H9 (cell line): ENCODE results near the gene ACBD6. TPM values are rescaled to one million over a fixed set of nuclear protein-coding genes. Genes with fewer than 3 reads are reported as not detected.

Experiments used
- DNase-seq: peaks from one replicate; pipeline ENCODE4 v3.0.0-alpha.2; 2017
- H2AFZ ChIP-seq: one replicate; pipeline ENCODE4 v1.6.1; 2013; ENCODE audit warnings: mild to moderate bottlenecking, low read length, control low read depth, moderate library complexity
- H2AK5ac ChIP-seq: 2 replicates; pipeline ENCODE4 v1.6.1; 2013; ENCODE audit warnings: low read length, control low read depth, mixed read lengths; ENCODE audit not compliant: insufficient read length
- H2BK120ac ChIP-seq: one replicate; pipeline ENCODE4 v1.6.1; 2013; ENCODE audit warnings: low read depth, mild to moderate bottlenecking, low read length, control low read depth, inconsistent platforms; ENCODE audit not compliant: poor library complexity, severe bottlenecking
- H2BK12ac ChIP-seq: 2 replicates; pipeline ENCODE4 v1.6.1; 2013; ENCODE audit warnings: low read length, control low read depth, mixed read lengths, low read depth; ENCODE audit not compliant: insufficient read length
- H2BK15ac ChIP-seq: 2 replicates; pipeline ENCODE4 v1.6.1; 2013; ENCODE audit warnings: low read depth, low read length, control low read depth
- H2BK20ac ChIP-seq: one replicate; pipeline ENCODE4 v1.6.1; 2013; ENCODE audit warnings: low read depth, mild to moderate bottlenecking, low read length, control low read depth, inconsistent platforms; ENCODE audit not compliant: poor library complexity, severe bottlenecking
- H2BK5ac ChIP-seq: 2 replicates; pipeline ENCODE4 v1.6.1; 2013; ENCODE audit warnings: low read length, control low read depth, mixed read lengths; ENCODE audit not compliant: insufficient read length
- H3K14ac ChIP-seq: 2 replicates; pipeline ENCODE4 v1.6.1; 2013; ENCODE audit warnings: low read length, control low read depth; ENCODE audit not compliant: insufficient read depth
- H3K18ac ChIP-seq: 2 replicates; pipeline ENCODE4 v1.6.1; 2013; ENCODE audit warnings: low read depth, mild to moderate bottlenecking, mixed read lengths, low read length, control low read depth; ENCODE audit not compliant: insufficient read length
- H3K23ac ChIP-seq: 2 replicates; pipeline ENCODE4 v1.6.1; 2013; ENCODE audit warnings: low read length, control low read depth, mixed read lengths, low read depth; ENCODE audit not compliant: insufficient read length
- H3K23me2 ChIP-seq: 2 replicates; pipeline ENCODE4 v1.6.1; 2013; ENCODE audit warnings: low read depth, mild to moderate bottlenecking, mixed read lengths, low read length, control low read depth; ENCODE audit not compliant: insufficient read length, poor library complexity, severe bottlenecking
- H3K27ac ChIP-seq: 2 replicates; pipeline ENCODE4 v1.5.1; 2013; ENCODE audit warnings: low read length, control low read depth, mixed read lengths, low read depth; ENCODE audit not compliant: insufficient read length
- H3K27me3 ChIP-seq: 2 replicates; pipeline ENCODE4 v1.6.1; 2013; ENCODE audit warnings: low read length, control low read depth, inconsistent platforms; ENCODE audit not compliant: insufficient read depth
- H3K4ac ChIP-seq: 2 replicates; pipeline ENCODE4 v1.6.1; 2013; ENCODE audit warnings: low read depth, mild to moderate bottlenecking, control low read depth, inconsistent platforms, low read length, moderate library complexity
- H3K4me1 ChIP-seq: 2 replicates; pipeline ENCODE4 v1.6.1; 2013; ENCODE audit warnings: low read length, control low read depth, inconsistent platforms; ENCODE audit not compliant: insufficient read depth
- H3K4me2 ChIP-seq: 2 replicates; pipeline ENCODE4 v1.6.1; 2013; ENCODE audit warnings: low read length, control low read depth, mixed read lengths; ENCODE audit not compliant: insufficient read length, insufficient read depth
- H3K56ac ChIP-seq: 2 replicates; pipeline ENCODE4 v1.6.1; 2013; ENCODE audit warnings: low read depth, mild to moderate bottlenecking, mixed read lengths, low read length, control low read depth; ENCODE audit not compliant: insufficient read length
- H3K79me1 ChIP-seq: 2 replicates; pipeline ENCODE4 v1.6.1; 2013; ENCODE audit warnings: low read depth, mild to moderate bottlenecking, moderate library complexity, low read length, control low read depth, inconsistent platforms; ENCODE audit not compliant: insufficient read depth, poor library complexity, severe bottlenecking
- H3K79me2 ChIP-seq: 2 replicates; pipeline ENCODE4 v1.6.1; 2013; ENCODE audit warnings: low read length, control low read depth, inconsistent platforms; ENCODE audit not compliant: insufficient read depth
- H3K9ac ChIP-seq: 2 replicates; pipeline ENCODE4 v1.6.1; 2013; ENCODE audit warnings: low read length, control low read depth, mixed read lengths; ENCODE audit not compliant: insufficient read length; ENCODE audit errors: extremely low read depth
- H3K9me3 ChIP-seq: one replicate; pipeline ENCODE4 v1.6.1; 2013; ENCODE audit warnings: low read depth, low read length, inconsistent platforms; ENCODE audit not compliant: control insufficient read depth
- H3T11ph ChIP-seq: one replicate; pipeline ENCODE4 v1.6.1; 2013; ENCODE audit warnings: mild to moderate bottlenecking, low read length, control low read depth, inconsistent platforms
- H4K20me1 ChIP-seq: one replicate; pipeline ENCODE4 v1.6.1; 2013; ENCODE audit not compliant: control insufficient read depth, insufficient read length, insufficient read depth
- H4K5ac ChIP-seq: 2 replicates; pipeline ENCODE4 v1.6.1; 2013; ENCODE audit warnings: low read depth, mild to moderate bottlenecking, mixed read lengths, low read length, control low read depth; ENCODE audit not compliant: insufficient read length
- H4K8ac ChIP-seq: replicated peaks from 2 replicates; pipeline ENCODE4 v1.6.1; 2013; ENCODE audit warnings: low read length, control low read depth, mixed read lengths, low read depth; ENCODE audit not compliant: insufficient read length
- H4K91ac ChIP-seq: 2 replicates; pipeline ENCODE4 v1.6.1; 2013; ENCODE audit warnings: low read depth, mild to moderate bottlenecking, moderate library complexity, mixed read lengths, low read length, control low read depth; ENCODE audit not compliant: insufficient read length
- H3K27ac Mint-ChIP-seq, 3 experiments: 2 replicates in 2 of 3; 3 replicates in 1 of 3; pipeline ENCODE4 v1.8.0; 2020 to 2021; ENCODE audit warnings: mixed read lengths in 3 of 3, mild to moderate bottlenecking in 1 of 3, moderate library complexity in 1 of 3
- H3K27me3 Mint-ChIP-seq: 2 replicates; pipeline ENCODE4 v1.8.0; 2021; ENCODE audit warnings: low read depth, mild to moderate bottlenecking, moderate library complexity, mixed read lengths
- H3K36me3 Mint-ChIP-seq, 3 experiments: 2 replicates in 2 of 3; 3 replicates in 1 of 3; pipeline ENCODE4 v1.8.0; 2020 to 2021; ENCODE audit warnings: low read depth in 3 of 3, mixed read lengths in 3 of 3; ENCODE audit not compliant: insufficient read depth in 1 of 3
- H3K4me1 Mint-ChIP-seq, 2 experiments: 2 replicates each; pipeline ENCODE4 v1.8.0; 2020; ENCODE audit warnings: mixed read lengths in 2 of 2
- H3K4me3 Mint-ChIP-seq, 2 experiments: 2 replicates in 1 of 2; 3 replicates in 1 of 2; pipeline ENCODE4 v1.8.0; 2020 to 2021; ENCODE audit warnings: mild to moderate bottlenecking in 2 of 2, mixed read lengths in 2 of 2, moderate library complexity in 1 of 2
- H3K9me3 Mint-ChIP-seq, 2 experiments: 2 replicates in 1 of 2; 3 replicates in 1 of 2; pipeline ENCODE4 v1.8.0; 2020; ENCODE audit warnings: mild to moderate bottlenecking in 2 of 2, mixed read lengths in 2 of 2, moderate library complexity in 1 of 2
- WGBS: extraction: QIAGEN DNeasy Blood & Tissue Kit; methylation state at CpG from one replicate; pipeline ENCODE4 v1.1.7; 2013; ENCODE audit warnings: missing lambda C conversion rate, low lambda C conversion rate, mixed read lengths; ENCODE audit not compliant: insufficient read length; ENCODE audit errors: extremely low coverage; 5-methylcytosine and 5-hydroxymethylcytosine counted together
- total RNA-seq: library from RNA; stranded (reverse); gene quantifications from 2 replicates; pipeline ENCODE4 v1.2.1, GENCODE V29; 2021
- TF ChIP-seq, protein P1 (sequence below): fragments of 200-600 bp; sonication (generic); conservative IDR thresholded peaks from 3 replicates; pipeline ENCODE4 v1.8.0; 2021; ENCODE audit warnings: antibody characterized with exemption, mild to moderate bottlenecking

ACBD6 gene
- total RNA-seq, 1 experiment from 2014 or later: 51.4 TPM

DNA sequence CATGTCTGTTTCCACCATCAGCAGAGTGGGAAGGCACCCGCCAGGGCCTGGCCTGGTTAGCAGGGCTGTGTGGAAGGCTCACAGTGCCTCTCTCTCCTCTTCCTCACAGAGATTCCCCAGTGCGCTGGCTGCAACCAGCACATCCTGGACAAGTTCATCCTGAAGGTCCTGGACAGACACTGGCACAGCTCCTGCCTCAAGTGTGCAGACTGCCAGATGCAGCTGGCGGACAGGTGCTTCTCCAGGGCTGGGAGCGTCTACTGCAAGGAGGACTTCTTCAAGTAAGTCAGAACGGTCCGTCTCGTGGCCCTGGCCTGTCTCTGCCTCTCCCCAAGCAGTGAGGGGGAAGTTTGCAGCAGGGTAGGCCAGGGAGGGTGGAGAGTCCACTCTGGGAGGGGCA lies 254.2 kb downstream of the ACBD6 start:
- Histone ChIP-seq H3K14ac (no peak overlapping the region), H3K9ac (no peak overlapping the region), H4K5ac (no peak overlapping the region), H3K4ac (no peak overlapping the region), H2BK120ac (no peak overlapping the region), H3K79me1 (no peaks in the 10 kb centered on the region), H2AFZ (no peak overlapping the region), H3K79me2 (no peaks in the 10 kb centered on the region), H3K4me2 (no peak overlapping the region), H3K27ac (no peak overlapping the region), H2BK15ac (no peak overlapping the region), H4K8ac (no peak overlapping the region), H2BK5ac (no peak overlapping the region), H3K4me1 (peaks cover 7% of the 10 kb centered on the region; the same call in 1 of the 2 replicates), H3K18ac (no peak overlapping the region), H2BK20ac (no peak overlapping the region), H3T11ph (no peak overlapping the region), H3K9me3 (no peaks in the 10 kb centered on the region), H2AK5ac (no peak overlapping the region), H3K56ac (no peak overlapping the region), H4K20me1 (no peaks in the 10 kb centered on the region), H4K91ac (no peak overlapping the region), H2BK12ac (no peak overlapping the region), H3K23me2 (no peaks in the 10 kb centered on the region), H3K27me3 (no peaks in the 10 kb centered on the region), H3K23ac (no peak overlapping the region)
- no peak for DNase-seq
- peaks cover 33 to 51% of the 10 kb centered on the region in 2 experiments for H3K4me1 Mint-ChIP-seq
- WGBS: no CpG with 5 or more reads among the region's 7 CpGs
- no peaks in the 10 kb centered on the region for H3K36me3 Mint-ChIP-seq
- 0 out of 7 replicates have a peak overlapping the region, but pooled peaks of 1 of the 3 experiments have one; percentile 71 for H3K27ac Mint-ChIP-seq
- no peak overlapping the region for H3K4me3 Mint-ChIP-seq
- TF ChIP-seq, protein P1, sequence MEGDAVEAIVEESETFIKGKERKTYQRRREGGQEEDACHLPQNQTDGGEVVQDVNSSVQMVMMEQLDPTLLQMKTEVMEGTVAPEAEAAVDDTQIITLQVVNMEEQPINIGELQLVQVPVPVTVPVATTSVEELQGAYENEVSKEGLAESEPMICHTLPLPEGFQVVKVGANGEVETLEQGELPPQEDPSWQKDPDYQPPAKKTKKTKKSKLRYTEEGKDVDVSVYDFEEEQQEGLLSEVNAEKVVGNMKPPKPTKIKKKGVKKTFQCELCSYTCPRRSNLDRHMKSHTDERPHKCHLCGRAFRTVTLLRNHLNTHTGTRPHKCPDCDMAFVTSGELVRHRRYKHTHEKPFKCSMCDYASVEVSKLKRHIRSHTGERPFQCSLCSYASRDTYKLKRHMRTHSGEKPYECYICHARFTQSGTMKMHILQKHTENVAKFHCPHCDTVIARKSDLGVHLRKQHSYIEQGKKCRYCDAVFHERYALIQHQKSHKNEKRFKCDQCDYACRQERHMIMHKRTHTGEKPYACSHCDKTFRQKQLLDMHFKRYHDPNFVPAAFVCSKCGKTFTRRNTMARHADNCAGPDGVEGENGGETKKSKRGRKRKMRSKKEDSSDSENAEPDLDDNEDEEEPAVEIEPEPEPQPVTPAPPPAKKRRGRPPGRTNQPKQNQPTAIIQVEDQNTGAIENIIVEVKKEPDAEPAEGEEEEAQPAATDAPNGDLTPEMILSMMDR: no peak
- no peaks in the 10 kb centered on the region for H3K9me3 Mint-ChIP-seq
- H3K27me3 Mint-ChIP-seq: peaks cover 3% of the 10 kb centered on the region; the same call in 1 of the 2 replicates
